HG03066 (cell line): Measurements from ENCODE around the gene HIP1.
"Not testable (repeated sequence)": the region's sequence is repeated elsewhere in the genome, so short reads cannot be mapped to it uniquely, and the experiment has no call there.

ENCODE experiments used
- ATAC-seq: cut with Tn5 transposase; IDR thresholded peaks from one replicate; pipeline ENCODE4 v1.9.1; 2021; ENCODE audit warnings: low read depth; ENCODE audit not compliant: unreplicated experiment

HIP1 gene

DNA sequence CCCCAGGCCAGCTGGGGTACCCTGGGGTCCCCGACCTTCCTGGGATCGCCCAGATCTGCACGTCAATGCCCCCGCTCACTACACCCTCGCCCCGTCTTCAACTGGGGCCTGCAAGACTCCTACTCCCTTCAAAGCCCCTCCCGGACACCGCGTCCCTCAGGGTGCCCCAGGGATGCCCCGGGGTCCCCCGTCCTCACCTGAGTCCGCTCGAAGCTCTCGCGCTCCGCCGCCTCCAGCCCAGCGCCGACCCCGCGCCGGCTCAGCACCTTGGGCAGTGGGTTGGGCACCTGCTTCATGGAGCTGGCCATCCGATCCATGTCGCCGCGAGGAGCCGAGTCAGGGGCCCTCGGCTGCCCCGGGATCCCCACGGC is at the start of gene HIP1:
HIP1 (minus strand) TSS at position 338 of the 371 bp plus-strand sequence; CDS start at position 317, 21 bp downstream.
- no peak for ATAC-seq

DNA sequence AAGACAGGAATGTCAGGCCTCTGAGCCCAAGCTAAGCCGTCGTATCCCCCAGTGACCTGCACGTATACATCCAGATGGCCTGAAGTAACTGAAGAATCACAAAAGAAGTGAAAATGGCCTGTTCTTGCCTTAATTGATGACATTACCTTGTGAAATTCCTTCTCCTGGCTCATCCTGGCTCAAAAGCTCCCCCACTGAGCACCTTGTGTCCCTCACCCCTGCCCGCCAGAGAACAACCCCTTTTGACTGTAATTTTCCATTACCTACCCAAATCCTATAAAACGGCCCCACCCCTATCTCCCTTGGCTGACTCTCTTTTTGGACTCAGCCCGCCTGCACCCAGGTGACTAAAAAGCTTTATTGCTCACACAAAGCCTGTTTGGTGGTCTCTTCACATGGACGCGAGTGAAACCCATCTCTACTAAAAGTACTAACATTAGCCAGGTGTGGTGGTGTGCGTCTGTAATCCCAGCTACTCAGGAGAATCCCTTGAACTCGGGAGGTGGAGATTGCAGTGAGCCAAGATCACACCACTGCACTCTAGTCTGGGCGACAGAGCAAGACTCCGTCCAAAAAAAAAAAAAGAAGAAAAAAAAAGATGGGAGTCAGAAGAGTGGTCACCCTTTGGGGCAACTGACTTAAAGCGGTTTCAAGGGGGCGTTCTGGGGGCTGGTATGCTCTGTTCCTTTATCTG is 49.6 kb upstream of the HIP1 start:
- not testable (repeated sequence) for ATAC-seq

DNA sequence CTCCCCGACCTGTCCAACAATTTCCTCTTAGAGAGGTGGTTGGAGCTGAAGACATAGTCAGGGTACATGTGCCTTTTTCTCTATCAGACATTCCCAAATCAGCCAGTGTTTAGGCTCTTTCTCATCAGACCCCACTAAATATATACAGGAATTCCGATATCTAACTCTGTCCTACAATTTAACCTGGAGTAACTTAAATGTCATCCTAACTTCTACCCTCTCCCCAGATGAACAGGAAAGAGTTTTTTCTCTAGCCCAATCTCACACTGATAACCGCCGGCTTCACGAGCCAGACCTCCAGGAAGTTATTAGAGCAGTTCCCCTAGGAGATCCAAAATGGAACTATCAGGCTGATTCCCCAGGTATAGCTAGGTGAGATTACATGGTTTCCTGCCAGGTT is 44.3 kb upstream of the HIP1 start:
- ATAC-seq, result not testable (repeated sequence)

DNA sequence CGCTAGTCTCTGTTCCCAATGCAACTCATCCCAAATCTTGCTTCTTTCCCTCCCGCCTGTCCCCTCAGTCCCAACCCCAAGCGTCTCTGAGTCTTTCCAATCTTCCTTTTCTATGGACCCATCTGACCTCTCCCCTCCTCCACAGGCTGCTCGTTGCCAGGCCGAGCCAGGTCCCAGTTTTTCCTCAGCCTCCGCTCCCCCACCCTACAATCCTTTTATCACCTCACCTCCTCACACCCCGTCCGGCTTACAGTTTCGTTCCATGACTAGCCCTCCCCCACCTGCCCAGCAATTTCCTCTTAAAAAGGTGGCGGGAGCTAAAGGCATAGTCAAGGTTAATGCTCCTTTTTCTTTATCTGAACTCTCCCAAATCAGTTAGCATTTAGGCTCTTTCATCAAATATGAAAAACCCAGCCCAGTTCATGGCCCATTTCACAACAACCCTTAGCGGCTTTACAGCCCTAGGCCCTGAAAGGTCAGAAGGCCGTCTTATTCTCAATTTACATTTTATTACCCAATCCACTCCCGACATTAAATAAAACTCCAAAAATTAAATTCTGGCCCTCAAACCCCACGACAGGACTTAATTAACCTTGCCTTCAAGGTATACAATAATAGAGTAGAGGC is 42.0 kb upstream of the HIP1 start:
- ATAC-seq, result not testable (repeated sequence)

DNA sequence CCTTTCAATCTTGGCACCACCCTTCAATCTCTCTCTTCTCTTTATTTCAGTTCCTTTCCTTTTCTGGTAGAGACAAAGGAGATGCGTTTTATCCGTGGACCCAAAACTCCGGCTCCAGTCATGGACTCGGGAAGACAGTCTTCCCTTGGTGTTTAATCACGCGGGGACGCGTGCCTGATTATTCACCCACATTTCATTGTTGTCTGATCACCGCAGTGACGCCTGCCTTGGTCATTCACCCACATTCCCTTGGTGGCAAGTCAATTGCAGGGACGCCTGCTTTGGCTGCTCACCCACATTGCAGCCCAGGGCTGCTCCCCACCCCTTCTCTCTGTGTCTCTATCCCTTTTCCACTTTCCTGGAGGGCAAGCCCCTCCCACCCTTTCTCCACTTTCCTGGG is 40.8 kb upstream of the HIP1 start:
- ATAC-seq, result not testable (repeated sequence)

DNA sequence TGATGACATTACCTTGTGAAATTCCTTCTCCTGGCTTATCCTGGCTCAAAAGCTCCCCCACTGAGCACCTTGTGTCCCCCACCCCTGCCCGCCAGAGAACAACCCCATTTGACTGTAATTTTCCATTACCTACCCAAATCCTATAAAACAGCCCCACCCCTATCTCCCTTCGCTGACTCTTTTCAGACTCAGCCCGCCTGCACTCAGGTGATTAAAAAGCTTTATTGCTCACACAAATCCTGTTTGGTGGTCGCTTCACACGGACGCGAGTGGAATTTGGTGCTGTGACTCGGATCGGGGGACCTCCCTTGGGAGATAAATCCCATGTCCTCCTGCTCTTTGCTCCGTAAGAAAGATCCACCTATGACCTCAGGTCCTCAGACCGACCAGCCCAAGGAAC is 40.3 kb upstream of the HIP1 start:
- not testable (repeated sequence) for ATAC-seq

DNA sequence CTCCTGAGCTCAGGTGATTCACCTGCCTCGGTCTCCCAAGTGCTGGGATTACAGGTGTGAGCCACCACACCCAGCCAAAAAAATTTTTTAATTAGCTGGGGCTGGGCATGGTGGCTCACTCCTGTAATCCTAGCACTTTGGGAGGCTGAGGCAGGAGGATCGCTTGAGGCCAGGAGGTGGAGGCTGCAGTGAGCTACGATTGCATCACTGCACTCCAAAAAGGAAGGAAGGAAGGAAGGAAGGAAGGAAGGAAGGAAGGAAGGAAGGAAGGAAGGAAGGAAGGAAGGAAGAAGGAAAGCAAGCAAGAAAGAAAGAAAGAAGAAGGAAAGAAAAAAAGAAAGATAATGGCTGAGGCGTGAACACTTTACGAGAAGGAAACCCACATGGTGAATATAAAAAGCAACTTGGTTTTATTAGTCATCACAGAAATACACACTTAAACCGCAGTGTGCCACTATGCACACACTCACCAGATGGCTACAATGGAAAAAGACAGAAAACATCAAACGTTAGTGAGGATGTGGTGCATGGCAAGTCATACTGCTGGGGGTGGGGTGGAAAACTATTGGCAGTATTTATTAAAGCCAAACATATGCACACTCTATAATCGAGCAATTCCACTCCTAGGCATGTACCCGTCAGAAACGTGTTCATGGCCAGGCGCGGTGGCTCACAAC is 37.7 kb upstream of the HIP1 start:
- ATAC-seq, result no peak

DNA sequence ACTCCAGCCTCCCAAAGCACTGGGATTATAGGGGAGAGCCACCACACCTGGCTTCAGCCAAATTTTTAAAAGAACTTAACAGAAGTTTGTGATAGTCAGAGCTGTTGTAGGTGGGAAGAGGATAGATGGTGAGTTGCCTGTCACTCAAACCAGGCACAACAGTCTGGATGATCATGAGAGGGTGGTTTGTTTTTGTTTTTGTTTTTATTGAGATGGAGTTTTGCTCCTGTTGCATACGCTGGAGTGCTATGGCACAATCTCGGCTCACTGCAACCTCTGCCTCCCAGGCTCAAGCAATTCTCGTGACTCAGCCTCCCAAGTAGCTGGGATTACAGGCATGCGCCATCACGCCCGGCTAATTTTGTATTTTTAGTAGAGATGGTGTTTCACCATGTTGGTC is 35.2 kb upstream of the HIP1 start:
- ATAC-seq, result not testable (repeated sequence)

DNA sequence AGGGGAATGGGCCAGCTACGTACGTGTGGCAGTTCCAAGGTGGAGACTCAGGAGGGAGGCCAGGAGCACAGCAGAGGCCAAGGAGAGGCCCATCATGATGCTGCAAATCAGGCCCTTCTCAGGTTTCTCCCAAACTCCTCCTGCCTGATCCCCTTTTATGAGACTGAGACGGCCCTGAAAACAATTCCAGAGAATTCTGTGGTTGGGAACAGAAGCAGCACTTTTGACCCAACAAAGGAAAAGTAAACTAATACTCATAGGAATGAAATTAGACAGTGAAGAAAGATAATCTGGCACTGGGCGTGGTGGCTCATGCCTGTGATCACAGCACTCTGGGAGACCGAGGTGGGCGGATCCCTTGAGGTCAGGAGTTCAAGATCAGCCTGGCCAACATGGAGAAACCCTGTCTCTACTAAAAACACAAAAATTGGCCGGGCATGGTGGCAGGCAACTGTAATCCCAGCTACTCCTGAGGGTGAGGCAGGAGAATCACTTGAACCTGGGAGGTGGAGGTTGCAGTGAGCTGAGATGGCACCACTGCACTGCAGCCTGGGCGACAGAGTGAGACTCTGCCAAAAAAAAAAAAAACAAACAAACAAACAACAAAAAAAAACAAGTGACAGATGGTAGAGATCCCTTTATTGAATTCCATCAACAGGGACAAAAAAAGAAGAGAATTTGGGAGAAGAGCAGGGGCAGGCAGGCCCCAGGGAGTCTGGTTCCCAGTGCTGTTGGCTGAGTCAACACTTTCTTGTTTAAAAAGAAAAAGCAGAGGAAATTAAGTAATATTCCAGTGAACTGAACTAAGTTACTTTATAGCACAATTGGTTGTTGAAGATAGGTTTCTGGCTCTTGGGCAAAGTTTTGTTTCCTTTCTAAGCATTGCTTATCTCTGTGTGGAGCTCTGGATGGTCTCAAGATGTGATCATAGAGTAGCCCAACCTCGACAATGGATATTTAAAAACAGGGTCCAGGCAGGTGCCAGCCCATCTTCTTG is 33.6 kb upstream of the HIP1 start, which contains the start of gene CCL26:
CCL26 (minus strand) TSS at position 131 of the 997 bp plus-strand sequence; CDS start at position 96, 35 bp downstream.
- ATAC-seq, result no peak

DNA sequence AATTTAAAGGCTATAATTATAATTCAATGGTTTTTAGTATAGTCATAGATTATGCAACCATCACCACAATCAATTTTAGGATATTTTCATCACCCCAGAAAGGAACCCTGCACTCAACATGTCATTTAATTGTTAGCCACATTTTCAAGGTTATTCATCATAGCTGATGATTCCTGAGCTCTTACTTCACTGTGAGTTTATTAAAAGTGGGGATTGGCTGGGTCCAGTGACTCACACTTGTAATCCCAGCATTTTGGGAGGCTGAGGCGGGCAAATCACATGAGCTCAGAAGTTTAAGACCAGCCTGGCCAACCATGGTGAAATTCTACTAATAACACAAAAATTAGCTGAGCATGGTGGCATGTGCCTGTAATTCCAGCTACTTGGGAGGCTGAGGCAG is 32.5 kb upstream of the HIP1 start:
- no peak for ATAC-seq

DNA sequence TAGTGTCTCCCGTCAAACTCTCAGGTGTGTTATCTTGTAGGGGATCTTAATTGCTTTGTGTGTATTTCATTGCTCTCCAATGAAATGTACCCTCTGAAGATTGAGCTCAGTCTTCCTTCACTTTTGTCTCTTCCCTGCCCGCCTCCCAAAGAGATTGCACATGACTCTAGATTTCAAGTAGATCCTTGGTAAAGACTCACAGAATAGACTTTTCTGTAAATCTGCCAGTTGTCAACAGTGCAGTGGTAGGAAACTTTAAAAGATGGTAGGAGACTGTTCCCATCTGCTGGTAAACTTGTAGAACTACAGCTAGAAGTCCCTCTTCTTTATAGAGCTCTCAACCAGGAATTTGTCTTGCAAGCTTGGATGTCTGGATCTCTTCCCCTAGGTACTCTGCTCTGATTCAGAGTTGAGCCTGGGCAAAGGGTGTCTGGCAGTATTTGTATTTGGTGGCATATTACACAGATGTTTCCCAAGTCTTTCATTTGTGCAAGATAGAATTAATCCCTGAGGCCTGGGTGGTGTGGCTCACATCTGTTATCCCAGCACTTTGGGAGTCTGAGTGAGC is 23.7 kb upstream of the HIP1 start:
- ATAC-seq, result no peak

DNA sequence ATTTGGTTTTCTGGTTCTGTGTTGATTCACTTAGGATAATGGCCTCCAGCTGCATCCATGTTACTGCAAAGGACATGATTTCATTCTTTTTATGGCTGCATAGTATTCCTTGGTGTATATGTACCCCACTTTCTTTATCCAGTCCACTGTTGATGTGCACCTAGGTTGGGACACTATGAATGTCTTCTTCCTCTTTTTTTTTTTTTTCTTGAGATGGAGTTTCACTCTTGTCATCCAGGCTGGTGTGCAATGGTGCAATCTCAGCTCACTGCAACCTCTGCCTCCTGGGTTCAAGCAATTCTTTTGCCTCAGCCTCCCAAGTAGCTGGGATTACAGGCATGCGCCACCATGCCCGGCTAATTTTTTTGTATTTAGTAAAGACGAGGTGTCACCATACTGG is 23.1 kb upstream of the HIP1 start:
- not testable (repeated sequence) for ATAC-seq

DNA sequence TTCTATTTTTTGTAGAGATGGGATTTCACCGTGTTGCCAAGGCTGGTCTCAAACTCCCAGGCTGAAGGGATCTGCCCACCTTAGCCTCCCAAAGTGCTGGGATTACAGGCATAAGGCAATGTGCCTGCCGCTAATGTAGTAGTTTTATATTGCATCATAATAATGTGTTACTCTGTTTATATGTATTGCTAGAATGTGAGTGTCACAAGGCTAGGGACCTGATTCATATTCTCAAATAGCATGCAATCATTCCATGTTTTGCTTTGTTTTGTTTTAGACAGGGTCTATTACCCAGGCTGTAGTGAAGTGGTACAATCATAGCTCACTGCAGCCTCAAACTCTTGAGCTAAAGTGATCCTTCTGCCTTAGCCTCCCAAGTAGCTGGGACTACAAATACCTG is 19.8 kb upstream of the HIP1 start:
- ATAC-seq, result no peak

DNA sequence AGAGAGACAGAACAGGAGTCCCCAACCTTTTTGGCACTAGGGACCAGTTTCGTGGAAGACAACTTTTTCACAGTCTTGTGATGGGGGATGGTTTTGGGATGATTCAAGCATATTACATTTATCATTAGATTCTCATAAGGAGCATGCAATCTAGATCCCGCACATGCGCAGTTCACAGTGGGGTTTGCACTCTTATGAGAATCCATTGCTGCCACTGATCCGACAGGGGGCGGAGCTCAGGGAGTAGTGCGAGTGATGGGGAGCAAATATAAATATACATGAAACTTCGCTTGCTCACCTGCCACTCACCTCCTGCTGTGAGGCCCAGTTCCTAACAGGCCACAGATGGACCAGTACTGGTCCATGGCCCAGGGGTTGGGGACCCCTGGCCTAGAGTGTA is 19.1 kb upstream of the HIP1 start:
- no peak for ATAC-seq

DNA sequence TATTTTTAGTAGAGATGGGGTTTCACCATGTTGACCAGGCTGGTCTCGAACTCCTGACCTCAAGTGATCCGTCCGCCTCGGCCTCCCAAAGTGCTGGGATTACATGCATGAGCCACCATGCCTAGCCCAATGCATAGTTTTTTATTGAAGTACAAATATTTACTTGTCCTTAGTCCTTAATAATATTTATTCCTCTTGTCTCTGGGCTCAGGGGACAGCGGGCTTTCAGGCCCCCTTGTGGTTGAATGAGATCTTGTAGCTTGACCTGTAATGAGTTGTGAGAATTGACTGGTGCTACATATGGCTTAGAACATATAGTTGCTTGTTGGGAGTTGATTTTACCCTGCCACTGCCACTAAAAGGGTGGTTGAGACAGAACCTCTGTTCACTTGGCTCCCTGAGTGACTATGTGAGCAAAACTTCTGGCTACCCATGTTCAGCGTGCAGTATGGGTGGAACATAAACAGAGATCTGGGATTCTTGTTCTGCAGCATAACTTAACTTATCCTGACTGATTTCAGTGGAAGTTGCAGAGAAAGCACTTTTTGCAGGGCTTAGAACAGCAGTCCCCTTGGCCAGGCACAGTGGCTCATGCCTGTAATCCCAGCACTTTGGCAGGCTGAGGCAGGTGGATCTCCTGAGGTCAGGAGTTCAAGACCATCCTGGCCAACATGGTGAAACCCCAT is 18.4 kb upstream of the HIP1 start:
- no peak for ATAC-seq

DNA sequence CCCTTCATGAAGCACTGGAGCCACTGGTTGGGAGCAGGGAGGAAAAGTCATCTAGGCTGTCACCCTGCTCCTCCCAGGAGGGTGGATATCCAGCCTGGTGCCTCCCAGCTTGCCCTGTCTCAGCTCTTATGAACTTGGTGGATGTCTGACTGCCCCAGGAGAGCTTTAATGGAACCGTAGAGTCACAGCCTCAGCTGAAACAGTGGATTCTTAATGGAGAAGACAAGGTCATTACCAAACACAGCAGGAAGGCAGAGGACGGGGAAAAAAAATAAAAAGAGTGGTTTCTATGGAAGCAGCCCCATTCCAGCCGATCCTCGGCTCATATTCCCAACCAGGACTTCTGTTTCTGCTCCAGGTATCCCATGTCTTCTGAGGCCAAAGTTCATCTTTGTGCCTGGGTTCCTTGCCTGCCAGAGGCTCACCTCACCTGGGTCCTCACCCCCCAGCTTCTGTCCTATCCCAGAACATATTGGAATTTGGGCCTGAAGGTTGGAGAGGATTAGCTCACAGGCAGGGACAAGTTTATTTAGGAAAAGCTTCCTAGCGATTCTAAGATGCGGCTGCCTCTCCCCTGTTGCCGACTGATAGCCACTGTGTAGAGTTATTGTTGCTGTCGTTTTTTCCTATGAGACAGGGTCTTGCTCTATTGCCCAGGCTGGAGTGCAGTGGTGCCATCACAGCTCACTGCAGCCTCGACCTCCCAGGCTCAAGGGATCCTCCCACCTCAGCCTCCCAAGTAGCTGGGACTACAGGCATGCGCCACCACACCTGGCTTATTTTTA is 17.7 kb upstream of the HIP1 start:
- no peak for ATAC-seq

DNA sequence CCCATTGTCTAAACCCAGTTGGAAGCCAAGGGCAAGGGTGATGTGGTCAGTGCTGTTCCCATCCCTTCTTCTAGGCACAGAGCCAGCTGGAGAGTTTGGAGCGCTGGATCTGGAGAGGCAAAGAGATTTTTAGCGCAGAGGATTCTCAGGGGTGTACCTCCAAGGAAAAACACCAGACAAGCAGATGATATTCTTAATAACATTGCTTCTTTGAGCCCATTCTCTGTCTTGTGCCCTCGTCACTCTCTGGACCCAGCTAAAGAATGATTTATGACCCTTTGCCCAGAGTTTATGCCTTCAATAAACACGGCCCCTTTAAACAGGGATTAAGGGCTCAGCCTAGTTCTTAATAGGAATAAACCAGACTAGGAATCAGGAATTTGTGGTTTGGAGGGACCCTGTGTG is 4.7 kb upstream of the HIP1 start:
- no peak for ATAC-seq

DNA sequence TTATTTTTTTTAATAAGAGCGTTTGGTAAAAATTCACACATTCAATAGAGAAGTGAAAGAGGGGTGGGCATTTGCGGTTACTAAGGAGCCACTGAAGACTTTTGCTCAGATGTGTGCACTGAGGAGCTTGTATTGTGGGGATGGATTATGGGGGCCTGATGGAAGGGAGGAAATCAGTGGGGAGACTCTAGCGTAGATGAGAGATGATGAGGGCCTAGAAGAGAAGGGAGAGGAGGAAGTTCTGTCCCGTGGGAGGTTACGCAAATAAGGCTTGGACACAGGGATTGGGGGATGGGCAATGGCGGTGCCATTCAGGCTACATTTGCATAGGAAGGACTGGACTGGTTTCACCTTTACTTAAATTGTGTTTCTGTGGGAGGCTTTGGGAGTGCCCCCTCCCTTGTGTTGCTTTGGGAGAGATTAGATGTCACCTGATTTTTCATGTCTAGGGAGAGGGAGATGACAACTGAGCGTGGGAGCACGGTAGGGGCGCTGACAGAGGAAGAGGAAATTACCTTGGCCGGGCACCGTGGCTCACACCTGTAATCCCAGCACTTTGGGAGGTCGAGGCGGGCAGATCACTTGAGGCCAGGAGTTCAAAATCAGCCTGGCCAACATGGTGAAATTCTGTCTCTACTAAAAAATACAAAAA is 2.2 kb upstream of the HIP1 start:
- no peak for ATAC-seq
